ENCODE data around the gene ISOC2.
"Not testable (repeated sequence)": the region's sequence is repeated elsewhere in the genome, so short reads cannot be mapped to it uniquely, and the experiment has no call there.

ISOC2 gene

DNA sequence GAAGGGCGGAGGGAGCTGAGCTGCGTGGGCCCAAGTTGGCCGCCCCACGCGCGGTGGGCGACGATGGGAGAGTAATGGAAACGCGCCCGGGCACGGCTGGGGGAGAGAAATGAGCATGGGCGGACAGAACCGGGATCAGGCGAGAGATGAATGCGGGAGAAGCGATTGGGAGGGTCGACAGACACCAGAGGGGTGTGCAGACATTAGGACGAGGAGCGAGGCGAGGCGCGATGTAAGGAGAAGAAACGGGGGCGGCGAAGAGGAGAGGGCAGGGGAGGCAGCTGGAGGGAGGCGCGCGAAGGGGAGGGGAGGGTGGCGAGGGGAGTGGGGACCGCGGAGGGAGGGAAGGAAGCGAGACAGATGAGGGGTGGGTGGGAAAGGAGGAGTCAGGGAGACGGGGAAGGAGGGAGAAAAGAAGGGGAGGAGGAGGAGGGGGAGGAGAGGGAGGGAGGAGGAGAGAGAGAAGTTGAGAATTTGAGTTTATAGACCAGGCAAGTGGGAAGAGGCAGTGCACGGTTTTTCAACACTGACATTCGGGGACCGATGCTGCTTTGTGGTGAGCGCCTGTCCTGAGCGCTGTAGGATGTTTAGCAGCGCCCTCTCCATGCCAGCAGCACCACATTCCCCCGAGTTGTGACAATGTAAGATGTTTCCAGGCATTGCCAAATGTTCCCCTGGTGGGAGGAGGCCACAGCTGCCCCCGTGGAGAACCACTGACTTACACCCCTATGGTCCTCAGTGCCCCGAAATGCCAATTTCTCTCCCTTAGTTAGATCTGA, 18.2 kb downstream of the ISOC2 start, which contains the start of gene SHISA7:
Gene SHISA7 (minus strand): TSS at position 256 of the 779 bp plus-strand sequence. CDS start 437 bp downstream, outside the sequence.
- DNase-seq (ENCODE audit: low read depth in 2 of 2, low spot score in 1 of 2): no peak

DNA sequence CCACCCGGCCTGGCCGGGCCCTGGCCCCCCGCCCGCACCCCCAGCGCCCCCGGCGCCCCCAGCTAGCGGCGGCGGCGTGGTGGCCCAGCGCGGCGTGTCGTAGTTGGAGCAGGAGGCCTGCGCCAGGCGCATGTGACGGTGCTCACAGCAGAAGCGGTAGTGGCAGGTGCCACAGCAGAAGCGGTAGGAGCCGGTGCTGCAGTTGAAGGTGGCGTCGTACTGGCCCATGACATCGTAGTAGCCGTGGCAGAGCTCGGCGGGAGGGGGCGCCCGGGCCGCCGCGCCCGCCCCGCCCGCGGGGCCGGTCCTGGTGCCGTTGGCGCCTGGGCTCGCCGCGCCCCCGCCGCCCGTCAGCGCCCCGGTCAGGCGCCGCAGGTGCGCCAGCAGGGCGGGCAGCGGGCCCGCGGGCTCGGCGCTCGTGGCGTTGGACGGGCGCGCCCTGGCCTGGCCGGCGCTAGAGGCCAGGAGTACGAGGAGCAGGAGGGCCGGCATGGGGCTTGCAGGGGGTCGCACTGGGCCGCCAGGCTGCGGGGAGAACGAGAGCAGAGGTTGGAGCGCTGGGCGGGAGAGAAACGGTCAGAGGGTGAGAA, 19.0 kb downstream of the ISOC2 start:
- DNase-seq (ENCODE audit: low read depth in 2 of 2, low spot score in 1 of 2): no peak

DNA sequence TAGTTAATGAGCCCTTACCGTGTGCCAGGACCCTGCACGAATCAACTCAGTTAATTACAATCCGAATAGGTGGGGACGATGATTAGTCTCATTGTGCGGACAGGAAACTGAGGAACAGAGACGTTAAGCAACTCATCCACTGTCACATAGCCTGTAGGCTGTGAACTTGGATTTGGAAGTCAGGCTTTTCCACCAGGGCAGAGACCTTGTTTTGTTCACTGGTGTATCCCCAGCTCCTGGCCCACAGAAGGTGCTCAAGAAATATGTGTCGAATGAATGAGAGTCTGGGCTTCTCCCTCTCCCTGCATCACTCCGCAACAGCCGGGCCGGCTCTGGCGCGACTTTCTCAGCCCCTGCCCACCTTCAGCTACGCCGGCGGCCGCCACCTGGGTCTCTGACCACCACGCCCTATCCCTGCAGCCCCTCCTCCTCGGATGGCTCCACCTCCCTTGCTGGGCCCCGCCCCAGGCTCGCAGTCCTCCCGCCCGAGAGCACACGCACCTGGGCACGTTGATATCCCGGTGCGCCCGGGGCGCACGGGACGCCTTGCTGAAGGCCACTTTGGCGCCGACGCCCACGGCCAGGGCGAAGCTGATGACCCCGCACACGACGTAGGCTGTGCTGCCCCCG, 19.6 kb downstream of the ISOC2 start:
- no peak for DNase-seq (ENCODE audit: low read depth in 2 of 2, low spot score in 1 of 2)

DNA sequence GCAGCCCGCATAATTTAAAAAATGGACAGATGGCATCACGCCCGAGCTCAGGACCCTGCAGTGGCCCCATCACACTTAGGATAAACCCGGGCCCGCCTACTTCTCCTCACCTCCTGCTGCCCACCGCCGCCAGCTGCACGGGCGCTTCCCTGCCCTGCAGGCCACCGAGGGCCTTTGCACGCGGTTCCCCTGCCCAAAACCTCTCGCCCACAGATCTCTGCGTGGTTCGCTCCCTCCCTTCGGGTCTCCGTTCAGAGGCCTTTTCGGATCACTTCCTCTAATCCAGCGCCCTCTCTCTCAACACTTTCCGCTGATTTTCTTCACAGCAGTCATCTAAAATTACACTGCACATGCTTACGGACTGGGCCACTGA, 20.1 kb downstream of the ISOC2 start:
- DNase-seq (ENCODE audit: low read depth in 2 of 2, low spot score in 1 of 2): no peak

- no peak for DNase-seq (ENCODE audit: low read depth in 2 of 2, low spot score in 1 of 2)
Observed at GRCh38 chr19:55440411-55441105, 20.9 kb downstream of the ISOC2 start.

GRCh38 chr19:55439052-55439451, 22.4 kb downstream of the ISOC2 start:
- no peak for DNase-seq (ENCODE audit: low read depth in 2 of 2, low spot score in 1 of 2)

GRCh38 chr19:55437410-55437809, 24.0 kb downstream of the ISOC2 start:
- no peak for DNase-seq (ENCODE audit: low read depth in 2 of 2, low spot score in 1 of 2)

DNA sequence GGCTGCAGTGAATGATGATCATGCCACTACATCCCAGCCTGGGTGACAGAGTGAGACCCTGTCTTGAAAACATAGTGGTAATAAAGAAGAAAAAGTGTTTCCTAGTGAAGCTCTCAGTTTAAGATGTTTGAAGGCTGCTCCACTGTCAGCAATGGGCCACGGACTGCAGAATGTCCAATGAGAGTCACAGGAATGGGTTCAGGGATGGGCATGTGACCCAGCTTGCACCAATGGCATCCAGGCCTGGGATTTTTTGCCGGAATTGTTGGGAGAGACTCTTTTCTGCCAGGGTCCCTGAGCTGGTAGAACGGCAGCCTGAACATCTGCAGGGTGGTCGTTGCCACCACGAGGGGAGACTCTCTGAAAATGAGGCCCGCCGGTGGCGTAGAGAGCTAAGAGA, 24.6 kb downstream of the ISOC2 start:
- no peak for DNase-seq (ENCODE audit: low read depth in 2 of 2, low spot score in 1 of 2)

DNA sequence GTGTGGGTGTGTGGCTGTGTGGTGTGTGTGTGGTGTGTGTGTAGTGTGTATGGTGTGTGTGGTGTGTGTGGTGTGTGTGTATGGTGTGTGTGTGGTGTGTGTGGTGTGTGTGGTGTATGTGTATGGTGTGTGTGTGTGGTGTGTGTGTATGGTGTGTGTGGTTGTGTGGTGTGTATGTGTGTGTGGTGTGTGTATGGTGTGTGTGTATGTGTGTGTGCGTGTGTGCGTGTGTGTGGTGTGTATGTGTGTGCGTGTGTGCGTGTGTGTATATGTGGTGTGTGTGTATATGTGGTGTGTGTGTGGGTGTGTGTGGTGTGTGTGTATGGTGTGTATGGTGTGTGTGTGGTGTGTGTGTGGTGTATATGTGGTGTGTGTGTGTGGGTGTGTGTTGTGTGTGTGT, 26.4 kb downstream of the ISOC2 start:
- DNase-seq (ENCODE audit: low read depth in 2 of 2, low spot score in 1 of 2): no peak

DNA sequence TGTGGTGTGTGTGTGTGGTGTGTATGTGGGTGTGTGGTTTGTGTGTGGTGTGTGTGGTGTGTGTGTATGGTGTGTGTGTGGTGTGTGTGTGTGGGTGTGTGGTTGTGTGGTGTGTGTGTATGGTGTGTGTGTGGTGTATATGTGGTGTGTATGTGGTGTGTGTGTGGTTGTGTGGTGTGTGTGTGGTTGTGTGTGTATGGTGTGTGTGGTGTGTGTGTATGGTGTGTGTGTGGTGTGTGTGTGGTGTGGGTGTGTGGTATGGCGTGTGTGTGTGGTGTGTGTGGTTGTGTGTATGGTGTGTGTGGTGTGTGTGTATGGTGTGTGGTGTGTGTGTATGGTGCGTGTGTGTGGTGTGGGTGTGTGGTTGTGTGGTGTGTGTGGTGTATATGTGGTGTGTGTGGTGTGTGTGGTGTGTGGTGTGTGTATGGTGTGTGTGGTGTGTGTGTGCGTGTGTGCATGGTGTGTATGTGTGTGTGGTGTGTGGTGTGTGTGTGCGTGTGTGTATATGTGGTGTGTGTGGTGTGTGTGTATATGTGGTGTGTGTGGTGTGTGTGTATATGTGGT, 27.0 kb downstream of the ISOC2 start:
- no peak for DNase-seq (ENCODE audit: low read depth in 2 of 2, low spot score in 1 of 2)

DNA sequence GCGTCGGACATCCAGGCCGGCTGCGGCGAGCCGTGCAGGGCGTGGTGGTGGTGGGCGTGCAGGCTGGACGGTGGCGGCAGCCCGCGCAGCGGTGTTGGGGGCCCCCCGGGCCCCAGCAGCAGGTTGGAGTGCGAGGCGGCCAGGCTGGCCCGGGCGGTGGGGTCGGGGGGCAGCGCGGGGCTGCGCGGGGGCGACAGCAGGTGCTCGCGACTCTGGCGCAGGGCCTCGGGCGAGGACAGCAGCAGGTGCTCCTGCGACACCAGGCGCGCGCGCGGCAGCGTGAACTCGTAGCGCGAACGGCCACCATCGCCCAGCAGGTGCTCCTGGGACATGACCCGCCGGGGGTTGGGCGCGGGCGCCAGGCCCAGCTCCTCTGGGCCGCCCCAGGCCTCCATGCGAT, 28.1 kb downstream of the ISOC2 start:
- DNase-seq (ENCODE audit: low read depth in 2 of 2, low spot score in 1 of 2): no peak

DNA sequence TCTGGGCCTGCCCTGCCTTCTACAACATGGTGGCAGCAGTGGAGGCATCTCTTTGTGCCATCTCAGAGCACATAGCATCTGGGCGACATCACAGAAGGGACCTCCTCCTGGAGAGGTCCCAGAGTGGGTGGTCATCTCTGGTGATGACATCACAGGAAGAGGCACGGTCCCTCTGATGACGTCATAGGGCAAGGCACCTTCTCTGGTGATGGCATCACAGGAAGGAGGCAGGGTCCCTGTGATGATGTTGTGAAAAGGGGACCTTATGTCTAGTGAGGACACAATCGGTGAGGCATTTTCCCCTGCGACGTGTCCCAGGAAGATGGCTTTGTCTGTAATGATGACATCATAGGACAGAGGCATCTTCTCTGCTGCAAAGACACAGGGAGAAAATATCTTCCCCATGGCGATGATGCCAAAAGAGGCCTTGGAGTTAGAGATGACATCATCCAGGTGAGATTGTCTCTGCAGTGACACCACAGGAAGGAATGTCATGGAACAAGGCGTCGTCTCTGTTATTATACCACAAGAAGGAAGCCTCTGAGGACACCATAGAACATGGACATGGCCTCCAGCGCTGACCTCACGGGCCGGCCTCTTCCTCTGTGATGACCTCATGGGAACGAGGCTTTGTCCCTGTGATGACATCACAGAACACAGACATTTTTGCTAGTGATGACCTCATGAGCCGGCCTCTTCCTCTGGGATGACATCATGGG, 29.0 kb downstream of the ISOC2 start:
- DNase-seq (ENCODE audit: low read depth in 2 of 2, low spot score in 1 of 2): no peak

DNA sequence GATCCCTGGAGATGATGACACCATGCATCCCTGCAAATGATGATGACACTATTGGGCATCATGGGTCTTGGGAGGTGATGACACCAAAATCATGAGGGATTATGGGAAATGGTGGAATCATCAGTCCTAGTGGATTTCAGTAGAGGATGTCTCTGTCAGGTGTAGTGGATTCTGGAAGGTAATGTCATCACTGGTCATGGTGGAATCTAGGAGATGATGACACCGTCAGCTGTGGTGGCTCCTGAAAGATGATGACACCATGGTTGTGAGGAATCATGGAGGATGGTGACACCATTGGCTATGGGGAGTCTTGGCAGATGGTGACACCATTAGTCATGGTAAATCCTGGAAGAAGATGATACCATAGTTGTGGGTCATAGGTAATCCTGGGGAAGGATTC, 30.3 kb downstream of the ISOC2 start:
- DNase-seq (ENCODE audit: low read depth in 2 of 2, low spot score in 1 of 2): no peak

DNA sequence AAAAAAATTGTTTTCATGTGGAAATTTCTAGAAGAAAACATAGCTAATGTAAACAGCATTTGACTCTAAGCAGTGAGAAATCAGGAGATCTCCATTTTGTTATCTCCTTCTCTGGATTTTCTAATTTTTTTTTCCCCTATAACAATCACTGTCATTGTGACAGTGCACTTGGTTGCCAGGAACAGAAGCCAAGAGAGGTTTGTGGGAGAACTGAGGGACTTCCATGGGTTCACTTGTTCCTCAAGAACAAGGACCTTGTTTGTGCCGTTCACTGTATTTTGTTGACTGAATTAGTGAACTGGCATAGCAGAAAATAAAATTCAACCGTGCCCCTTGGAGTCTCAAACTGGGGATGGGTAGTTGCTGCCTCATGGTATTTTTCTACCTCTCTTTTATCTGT, 35.4 kb downstream of the ISOC2 start:
- no peak for DNase-seq (ENCODE audit: low read depth in 2 of 2, low spot score in 1 of 2)

DNA sequence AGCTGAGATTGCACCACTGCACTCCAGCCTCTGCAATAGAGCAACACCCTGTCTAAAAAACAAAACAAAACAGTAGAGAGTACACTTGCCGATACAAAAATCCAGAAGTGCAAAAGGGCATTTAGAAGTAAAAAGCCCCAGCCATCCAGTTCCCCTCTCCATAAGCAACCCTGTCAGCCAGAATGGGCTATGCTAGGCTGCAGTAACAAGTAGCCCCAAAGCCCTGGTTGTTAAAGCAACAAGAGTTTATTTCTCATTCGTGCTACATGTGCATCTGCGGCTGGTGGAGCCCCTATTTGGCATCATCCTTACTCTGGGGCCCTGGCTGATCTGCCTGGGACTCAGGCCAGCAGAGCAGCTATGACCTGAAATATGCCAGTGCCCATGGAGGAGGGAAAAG, 36.9 kb downstream of the ISOC2 start:
- DNase-seq (ENCODE audit: low read depth in 2 of 2, low spot score in 1 of 2): no peak

DNA sequence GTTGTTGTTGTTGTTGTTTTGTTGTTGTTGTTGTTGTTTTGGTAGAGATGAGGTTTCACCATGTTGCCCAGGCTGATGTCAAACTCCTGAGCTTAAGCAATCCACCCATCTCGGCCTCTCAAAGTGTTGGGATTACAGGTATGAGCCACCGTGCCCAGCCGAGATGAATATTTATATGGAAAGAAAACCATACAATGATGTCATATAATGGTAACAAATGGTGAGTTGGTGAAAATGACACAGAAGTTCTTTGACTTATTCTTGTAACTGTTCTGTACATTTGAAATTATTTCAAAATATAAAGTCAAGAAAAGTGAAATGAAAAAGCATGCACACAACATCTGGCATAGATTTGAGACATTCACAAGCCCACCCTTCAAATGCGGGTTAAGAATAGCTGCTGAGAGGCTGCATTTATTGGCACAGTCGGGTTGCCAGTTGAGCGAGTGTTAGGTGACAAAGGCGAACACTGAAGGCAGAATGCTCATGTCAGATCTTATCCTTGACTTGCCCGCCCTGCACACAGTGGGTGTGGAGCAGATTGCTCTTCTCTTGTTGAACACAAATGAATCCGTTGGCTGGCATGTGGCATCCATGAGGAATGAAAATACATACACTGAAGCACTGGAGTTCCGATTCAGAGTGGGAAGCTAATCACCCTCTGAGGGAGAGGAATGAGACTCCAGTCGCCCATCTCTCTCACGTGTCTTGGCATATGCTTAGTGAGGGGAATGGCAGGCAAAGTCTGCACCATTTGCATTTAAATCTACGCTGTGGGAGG, 38.0 kb downstream of the ISOC2 start:
- no peak for DNase-seq (ENCODE audit: low read depth in 2 of 2, low spot score in 1 of 2)

- not testable (repeated sequence) for DNase-seq (ENCODE audit: low read depth in 2 of 2, low spot score in 1 of 2)
Observed at GRCh38 chr19:55421281-55421680, 40.2 kb downstream of the ISOC2 start.

- DNase-seq (ENCODE audit: low read depth in 2 of 2, low spot score in 1 of 2): no peak
Observed at GRCh38 chr19:55419624-55420236, 41.7 kb downstream of the ISOC2 start.

GRCh38 chr19:55419103-55419502, 42.3 kb downstream of the ISOC2 start:
- DNase-seq (ENCODE audit: low read depth in 2 of 2, low spot score in 1 of 2): no peak

- no peak for DNase-seq (ENCODE audit: low read depth in 2 of 2, low spot score in 1 of 2)
Observed at GRCh38 chr19:55418185-55418584, 43.3 kb downstream of the ISOC2 start.
